ENCODE results near the gene STOML1.
"Not testable (repeated sequence)": the region's sequence is repeated elsewhere in the genome, so short reads cannot be mapped to it uniquely, and the experiment has no call there.

The STOML1 gene

DNA sequence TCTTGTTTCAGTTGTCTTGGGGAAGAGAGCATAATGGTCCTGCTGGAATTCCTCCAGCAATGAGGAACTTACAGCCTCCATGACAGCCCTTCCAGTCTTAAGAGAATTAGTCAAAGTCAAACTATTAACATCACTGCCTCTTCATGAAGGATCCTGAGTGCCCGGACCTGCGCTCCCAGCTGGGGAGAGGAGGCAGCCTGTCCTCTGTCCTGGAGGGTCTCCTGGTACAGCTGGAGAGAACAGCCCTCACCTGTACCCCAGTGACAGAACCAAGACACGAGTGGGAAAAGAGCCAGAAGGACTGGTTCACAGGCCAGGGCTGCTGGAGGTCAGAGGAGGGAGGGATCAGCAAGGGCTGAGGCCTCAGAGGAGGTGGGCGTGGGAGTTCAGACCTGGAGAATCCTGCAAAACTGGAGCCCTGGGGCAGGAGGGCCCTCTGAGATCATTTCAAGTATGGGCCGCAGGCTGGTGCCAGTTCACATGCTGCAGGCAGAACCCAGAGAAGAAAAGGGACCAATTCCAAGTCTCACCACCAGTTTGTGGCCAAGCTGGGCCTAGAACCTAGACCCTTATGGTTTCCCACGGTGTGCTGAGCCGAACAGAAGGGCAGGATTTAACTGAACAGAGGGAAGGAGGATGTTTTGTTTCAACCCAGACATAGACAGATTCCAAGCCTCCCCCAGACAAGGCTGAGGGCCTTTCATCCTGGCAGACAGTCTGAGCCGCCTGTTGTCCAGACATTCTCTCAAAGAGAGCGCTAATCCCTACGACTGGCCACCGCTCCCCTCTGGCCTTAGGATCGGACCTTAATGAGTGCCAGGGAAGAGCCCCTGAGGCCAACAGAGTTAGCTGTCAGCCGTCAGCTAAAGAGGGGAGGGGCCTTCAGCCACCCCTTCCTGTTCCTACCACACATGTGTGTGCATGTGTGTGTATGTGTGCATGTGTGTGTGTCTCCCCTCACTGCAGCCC lies 47.6 kb downstream of the STOML1 start:
- no peak for DNase-seq

GRCh38 chr15:73942751-73943270 lies 49.3 kb downstream of the STOML1 start:
- DNase-seq: no peak

GRCh38 chr15:73941871-73942635 lies 50.0 kb downstream of the STOML1 start:
- no peak for DNase-seq

GRCh38 chr15:73941449-73941848 lies 50.6 kb downstream of the STOML1 start:
- DNase-seq: no peak

GRCh38 chr15:73941044-73941443 lies 51.1 kb downstream of the STOML1 start:
- no peak for DNase-seq

DNA sequence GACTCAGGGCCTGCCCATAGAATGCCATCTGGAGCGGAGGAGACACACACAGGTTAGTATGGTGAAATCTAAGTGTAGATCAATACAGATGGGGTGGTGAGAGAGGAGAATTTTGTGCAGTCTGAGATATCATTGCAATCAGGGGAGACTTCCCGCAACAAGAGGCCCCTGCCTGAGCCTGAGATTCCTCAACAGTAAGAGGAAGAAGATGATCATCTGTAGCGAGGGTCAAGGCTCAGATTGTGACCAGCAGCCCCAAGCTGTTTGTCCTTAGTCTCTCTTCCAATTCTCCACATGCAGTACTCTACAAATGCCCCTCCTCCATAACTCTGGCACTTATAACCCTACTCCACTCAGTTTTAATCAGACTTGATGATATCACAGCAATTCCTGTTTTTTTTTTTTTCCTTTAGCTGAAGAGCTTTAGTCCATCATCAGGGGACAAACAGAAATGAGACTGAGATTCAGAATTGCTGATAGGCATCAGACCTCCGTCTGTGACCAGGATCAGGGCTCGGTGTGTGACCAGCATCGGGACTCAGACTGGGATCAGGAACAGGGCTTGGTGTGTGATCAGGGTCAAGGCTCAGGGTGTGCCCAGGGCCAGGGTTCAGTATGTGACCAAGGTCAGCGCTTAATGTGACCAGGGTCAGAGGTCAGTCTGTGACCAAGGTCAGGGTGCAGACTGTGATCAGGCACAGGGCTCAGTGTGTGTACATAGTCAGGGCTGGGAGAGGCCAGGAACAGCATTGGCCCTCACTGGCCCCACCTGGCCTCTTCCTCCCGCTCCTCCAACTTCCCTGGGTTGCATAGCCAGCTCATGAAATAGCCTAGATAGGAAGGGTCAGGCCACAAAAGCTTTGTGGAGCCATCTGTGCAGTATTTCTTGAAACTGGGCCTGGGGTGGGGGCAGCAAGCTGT lies 51.8 kb downstream of the STOML1 start:
- no peak for DNase-seq

- DNase-seq: no peak
Observed at GRCh38 chr15:73939138-73939537, 53.0 kb downstream of the STOML1 start.

DNA sequence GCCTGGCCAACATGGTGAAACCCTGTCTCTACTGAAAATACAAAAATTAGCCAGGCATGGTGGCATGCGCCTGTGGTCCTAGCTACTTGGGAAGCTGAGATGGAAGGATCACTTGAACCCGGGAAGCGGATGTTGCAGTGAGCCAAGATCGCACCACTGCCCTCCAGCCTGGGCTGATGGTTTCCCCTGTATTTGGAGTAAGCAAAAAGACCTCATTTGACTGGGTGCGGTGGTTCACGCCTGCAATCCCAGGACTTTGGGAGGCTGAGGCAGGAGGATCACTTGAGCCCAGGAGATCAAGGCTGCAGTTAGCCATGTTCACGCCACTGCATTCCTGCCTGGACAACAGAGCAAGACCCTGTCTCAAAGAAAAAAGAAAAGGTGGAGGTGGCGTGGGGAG lies 53.6 kb downstream of the STOML1 start:
- not testable (repeated sequence) for DNase-seq

DNA sequence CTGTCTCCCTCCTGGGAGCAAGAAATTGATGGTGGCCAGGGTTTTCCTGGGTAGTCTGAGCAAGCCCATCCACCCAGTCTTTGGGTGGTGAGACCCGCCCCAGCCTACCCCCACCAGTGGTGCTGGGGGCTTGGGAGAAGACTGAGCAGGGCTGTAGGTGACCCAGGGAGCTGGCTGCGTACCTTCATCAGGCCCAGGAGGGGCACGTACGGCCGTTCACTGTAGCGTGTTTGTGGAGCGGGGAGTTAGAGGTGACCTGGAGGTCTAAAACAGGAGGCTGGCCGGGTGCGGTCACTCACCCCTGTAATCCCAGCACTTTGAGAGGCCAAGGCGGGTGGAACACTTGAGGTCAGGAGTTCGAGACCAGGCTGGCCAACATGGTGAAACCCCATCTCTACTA lies 54.4 kb downstream of the STOML1 start:
- no peak for DNase-seq

- DNase-seq: no peak
Observed at GRCh38 chr15:73937296-73937695, 54.8 kb downstream of the STOML1 start.

- no peak for DNase-seq
Observed at GRCh38 chr15:73936588-73937290, 55.4 kb downstream of the STOML1 start.

GRCh38 chr15:73936181-73936580 lies 55.9 kb downstream of the STOML1 start:
- DNase-seq: no peak

DNA sequence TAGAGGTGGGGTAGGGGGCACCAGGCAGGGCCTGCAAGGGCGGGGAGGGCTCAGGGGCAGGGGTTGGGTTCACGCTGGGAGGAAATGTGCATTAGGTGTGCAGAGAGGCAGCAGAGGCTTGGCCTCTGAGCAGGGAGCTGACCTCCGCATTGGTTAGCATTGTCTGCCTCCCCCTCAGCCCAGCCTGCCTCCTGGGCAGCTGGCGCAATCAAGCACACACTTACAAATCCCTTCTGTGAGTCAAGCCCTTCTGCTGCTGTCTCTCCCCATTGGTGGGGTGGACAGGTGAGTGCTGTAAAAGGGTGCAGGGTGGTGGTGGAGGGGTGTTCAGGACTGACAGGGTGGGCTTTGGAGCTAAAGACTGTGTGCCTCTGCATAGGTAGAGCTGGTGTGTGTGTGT lies 56.5 kb downstream of the STOML1 start:
- no peak for DNase-seq

- DNase-seq: no peak
Observed at GRCh38 chr15:73934281-73934680, 57.8 kb downstream of the STOML1 start.

- no peak for DNase-seq
Observed at GRCh38 chr15:73932381-73933191, 59.5 kb downstream of the STOML1 start.

DNA sequence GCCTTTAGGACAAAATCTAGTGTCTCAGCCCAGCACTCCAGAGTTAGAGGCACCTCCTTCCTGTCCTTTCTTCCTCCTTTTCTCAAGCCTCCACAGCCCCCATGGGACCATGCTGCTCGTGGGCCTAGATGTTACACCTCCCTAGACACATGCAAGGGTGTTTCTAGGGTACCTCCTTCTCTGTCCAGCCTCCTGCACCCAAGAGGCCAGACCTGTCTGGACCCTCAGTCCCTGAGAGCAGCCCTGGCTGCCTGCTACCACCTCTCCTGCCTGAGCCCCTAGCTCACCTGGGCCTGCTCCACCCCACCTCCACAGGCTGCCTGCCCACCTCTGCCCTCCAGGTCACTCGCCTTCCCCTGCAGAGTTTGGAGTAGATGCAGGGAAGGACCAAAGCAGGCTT lies 60.7 kb downstream of the STOML1 start:
- DNase-seq: no peak

DNA sequence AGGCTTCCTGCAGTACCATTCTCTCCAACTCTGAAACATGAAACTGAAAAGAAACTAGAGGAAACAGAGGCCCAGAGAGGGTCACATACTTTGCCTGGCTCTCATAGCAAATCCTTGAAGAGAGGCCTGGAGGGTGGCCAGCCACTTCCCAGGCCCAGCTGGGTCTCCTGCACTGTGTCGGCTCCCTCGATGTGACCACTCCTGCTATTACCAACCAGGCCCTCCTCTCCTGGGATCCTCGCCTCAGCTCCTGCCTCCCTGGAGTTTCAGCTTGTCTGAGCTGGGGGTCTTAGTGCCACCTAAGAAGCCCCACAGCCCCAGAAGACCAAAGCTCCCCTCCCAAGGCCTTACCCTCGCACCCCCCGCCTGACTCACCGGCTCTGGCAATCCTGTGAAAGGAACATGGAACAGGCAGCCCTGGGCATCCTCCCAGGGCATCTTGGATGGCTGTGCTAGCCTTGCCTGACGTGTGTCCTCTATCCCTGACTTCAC lies 61.3 kb downstream of the STOML1 start:
- DNase-seq: no peak

GRCh38 chr15:73930371-73930770 lies 61.7 kb downstream of the STOML1 start:
- DNase-seq: no peak

DNA sequence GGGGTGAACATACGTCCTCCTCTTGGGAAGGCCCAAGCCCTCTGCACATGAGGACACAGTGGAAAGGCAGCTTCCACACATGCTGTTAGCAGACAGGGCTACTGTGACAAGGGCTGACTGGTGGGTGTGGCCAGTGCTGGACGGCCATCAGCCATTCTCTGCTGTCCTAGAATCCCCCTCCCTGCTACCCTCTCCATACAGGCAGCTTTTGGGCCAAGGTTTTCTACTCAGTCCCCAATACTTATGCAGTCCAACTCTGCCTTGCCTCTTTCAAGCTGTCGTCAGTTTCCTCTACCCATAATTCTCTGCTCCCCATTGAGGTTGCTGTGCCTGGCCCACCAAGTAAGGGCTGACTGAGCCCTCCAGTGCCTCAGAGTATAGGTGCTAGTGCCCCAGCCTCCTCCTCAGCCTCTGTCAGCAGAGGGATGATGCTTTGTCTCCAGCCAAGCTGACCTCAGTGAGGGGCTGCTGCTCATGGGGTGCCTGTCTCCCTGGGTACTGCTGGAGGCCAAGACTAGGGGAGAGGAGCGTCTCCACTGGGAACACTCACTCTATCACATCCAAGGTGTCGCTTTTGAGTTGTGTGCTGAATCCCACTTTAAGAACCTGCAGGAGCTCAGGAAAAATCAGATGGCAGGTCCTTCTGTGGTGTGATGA lies 63.0 kb downstream of the STOML1 start:
- no peak for DNase-seq
